ENCODE results near the gene ITGA1.

- no peak for TF ChIP-seq CTCF (conservative IDR thresholded peaks at IDR 0.05; ENCODE audit: low read length)
- TF ChIP-seq EZH2phosphoT487 (IDR thresholded peaks at IDR 0.05; ENCODE audit: borderline replicate concordance, low read depth, low read length): no peak
Measured at GRCh38 chr5:52786391-52786790, 1.3 kb upstream of the ITGA1 start.

All from OCI-LY7 (cell line).